ENCODE results near the gene MED13L. TPM values are rescaled to one million over a fixed set of nuclear protein-coding genes. Genes with fewer than 3 reads are reported as not detected.

Gene MED13L
- total RNA-seq, 2 experiments from 2014 or later: 39.5 to 41.8 TPM

GRCh38 chr12:116069943-116070342 lies 207.6 kb downstream of the MED13L start:
- Mint-ChIP-seq H3K36me3 (ENCODE audit: low read depth) (no peaks in the 10 kb centered on the region), H3K4me1 (ENCODE audit: low read depth) (peaks cover 21% of the 10 kb centered on the region), H3K9me3 (no peaks in the 10 kb centered on the region), H3K27ac (no peak overlapping the region), H3K27me3 (no peaks in the 10 kb centered on the region), H3K4me3 (no peak overlapping the region)
- DNase-seq (no peak), ATAC-seq (no peak)
- no peak for TF ChIP-seq CTCF (IDR thresholded peaks at IDR 0.05)
- CTCF ChIA-PET: interaction anchor here (1.6 kb wide), 1 partner anchor 71 kb away, joined by 4 read pairs; no protein-coding TSS in a partner anchor
- intact Hi-C loops (cut with micrococcal nuclease): loop anchor here (10.0 kb wide), 1 partner anchor 65 kb away; no protein-coding TSS in a partner anchor
- POLR2A ChIA-PET: no interaction called here

GRCh38 chr12:116068853-116069252 lies 208.6 kb downstream of the MED13L start:
- TF ChIP-seq CTCF (IDR thresholded peaks at IDR 0.05): no peak
- ChIA-PET CTCF (interaction anchor here (0.7 to 2.3 kb wide), 4 partner anchors 13 to 605 kb away, joined by 3 to 12 read pairs (median 6); no protein-coding TSS in a partner anchor), POLR2A (no interaction called here)
- H3K9me3 Mint-ChIP-seq: no peaks in the 10 kb centered on the region
- no peaks in the 10 kb centered on the region for H3K27me3 Mint-ChIP-seq
- no peak overlapping the region for H3K27ac Mint-ChIP-seq
- peaks cover 23% of the 10 kb centered on the region for H3K4me1 Mint-ChIP-seq (ENCODE audit: low read depth)
- H3K4me3 Mint-ChIP-seq: no peak overlapping the region
- ATAC-seq (no peak), DNase-seq (no peak)
- intact Hi-C loops (cut with micrococcal nuclease): loop anchor here (10.0 kb wide), 1 partner anchor 66 kb away; no protein-coding TSS in a partner anchor
- H3K36me3 Mint-ChIP-seq (ENCODE audit: low read depth): no peaks in the 10 kb centered on the region

- POLR2A ChIA-PET: interaction anchor here (0.6 kb wide), 1 partner anchor 50 kb away, joined by 5 read pairs; no protein-coding TSS in a partner anchor
- no peak overlapping the region for H3K27ac Mint-ChIP-seq
- intact Hi-C loops (cut with micrococcal nuclease): loop anchor here (10.0 kb wide), 1 partner anchor 66 kb away; no protein-coding TSS in a partner anchor
- CTCF ChIA-PET: interaction anchor here (0.7 to 2.3 kb wide), 10 partner anchors 8 to 605 kb away, joined by 3 to 12 read pairs (median 3); no protein-coding TSS in a partner anchor
- H3K4me1 Mint-ChIP-seq (ENCODE audit: low read depth): peaks cover 23% of the 10 kb centered on the region
- TF ChIP-seq CTCF (IDR thresholded peaks at IDR 0.05): no peak
- H3K9me3 Mint-ChIP-seq: no peaks in the 10 kb centered on the region
- H3K36me3 Mint-ChIP-seq (ENCODE audit: low read depth): no peaks in the 10 kb centered on the region
- no peak for ATAC-seq
- no peaks in the 10 kb centered on the region for H3K27me3 Mint-ChIP-seq
- H3K4me3 Mint-ChIP-seq: no peak overlapping the region
- no peak for DNase-seq
Observed at GRCh38 chr12:116068371-116068770, 209.1 kb downstream of the MED13L start.

GRCh38 chr12:116067892-116068291 lies 209.6 kb downstream of the MED13L start:
- Mint-ChIP-seq H3K4me3 (no peak overlapping the region), H3K27me3 (no peaks in the 10 kb centered on the region), H3K27ac (no peak overlapping the region), H3K4me1 (ENCODE audit: low read depth) (peaks cover 24% of the 10 kb centered on the region), H3K36me3 (ENCODE audit: low read depth) (no peaks in the 10 kb centered on the region), H3K9me3 (no peaks in the 10 kb centered on the region)
- DNase-seq: no peak
- no peak for ATAC-seq
- TF ChIP-seq CTCF (IDR thresholded peaks at IDR 0.05): no peak
- intact Hi-C loops (cut with micrococcal nuclease): loop anchor here (10.0 kb wide), 1 partner anchor 67 kb away; no protein-coding TSS in a partner anchor
- ChIA-PET POLR2A (interaction anchor here (0.6 kb wide), 1 partner anchor 49 kb away, joined by 5 read pairs; no protein-coding TSS in a partner anchor), CTCF (interaction anchor here (0.7 to 2.3 kb wide), 13 partner anchors 8 to 606 kb away, joined by 3 to 12 read pairs (median 4); no protein-coding TSS in a partner anchor)

Data from activated CD8-positive, alpha-beta T cell treated with anti-CD3 and anti-CD28 coated beads for 36 hours (primary cell).